Fibroblast of gingiva (primary cell): ENCODE measurements around the gene RALGAPA1.
A peak's percentile ranks its signal among the peaks of the same experiment; 100 is the strongest.

Experiments
- DNase-seq: peaks from one replicate; pipeline ENCODE4 v3.0.0-alpha.2; 2011; ENCODE audit warnings: low read depth

RALGAPA1 gene

DNA sequence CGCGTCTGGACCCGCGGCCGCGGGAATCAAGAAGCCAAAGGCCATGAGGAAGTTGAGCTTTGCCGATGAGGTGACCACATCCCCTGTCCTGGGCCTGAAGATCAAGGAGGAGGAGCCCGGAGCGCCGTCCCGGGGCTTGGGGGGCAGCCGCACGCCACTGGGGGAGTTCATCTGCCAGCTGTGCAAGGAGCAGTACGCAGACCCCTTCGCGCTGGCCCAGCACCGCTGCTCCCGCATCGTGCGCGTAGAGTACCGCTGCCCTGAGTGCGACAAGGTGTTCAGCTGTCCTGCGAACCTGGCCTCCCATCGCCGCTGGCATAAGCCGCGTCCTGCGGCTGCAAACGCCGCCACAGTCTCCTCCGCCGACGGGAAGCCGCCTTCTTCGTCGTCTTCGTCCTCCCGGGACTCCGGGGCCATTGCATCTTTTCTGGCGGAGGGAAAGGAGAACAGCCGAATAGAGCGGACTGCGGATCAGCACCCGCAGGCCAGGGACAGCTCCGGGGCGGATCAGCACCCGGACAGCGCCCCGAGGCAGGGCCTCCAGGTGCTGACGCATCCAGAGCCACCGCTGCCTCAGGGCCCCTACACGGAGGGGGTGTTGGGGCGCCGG is 274.1 kb downstream of the RALGAPA1 start:
- DNase-seq = peak; percentile 49

DNA sequence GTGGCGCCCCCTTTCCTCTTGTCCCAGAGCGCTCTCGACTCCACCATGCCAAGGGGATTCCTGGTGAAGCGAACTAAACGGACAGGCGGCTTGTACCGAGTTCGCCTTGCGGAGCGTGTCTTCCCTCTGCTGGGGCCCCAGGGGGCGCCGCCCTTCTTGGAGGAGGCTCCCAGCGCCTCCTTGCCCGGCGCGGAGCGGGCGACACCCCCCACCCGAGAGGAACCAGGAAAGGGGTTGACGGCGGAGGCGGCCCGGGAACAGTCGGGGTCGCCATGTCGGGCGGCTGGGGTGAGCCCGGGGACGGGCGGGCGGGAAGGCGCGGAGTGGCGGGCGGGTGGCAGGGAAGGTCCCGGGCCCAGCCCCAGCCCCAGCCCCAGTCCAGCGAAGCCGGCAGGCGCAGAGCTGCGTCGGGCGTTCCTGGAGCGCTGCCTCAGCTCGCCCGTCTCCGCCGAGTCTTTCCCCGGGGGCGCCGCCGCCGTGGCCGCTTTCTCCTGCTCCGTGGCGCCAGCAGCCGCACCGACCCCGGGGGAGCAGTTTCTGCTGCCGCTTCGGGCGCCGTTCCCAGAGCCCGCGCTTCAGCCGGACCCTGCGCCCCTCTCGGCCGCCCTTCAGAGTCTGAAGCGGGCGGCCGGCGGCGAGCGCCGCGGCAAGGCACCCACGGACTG is 274.8 kb downstream of the RALGAPA1 start:
- no peak for DNase-seq

DNA sequence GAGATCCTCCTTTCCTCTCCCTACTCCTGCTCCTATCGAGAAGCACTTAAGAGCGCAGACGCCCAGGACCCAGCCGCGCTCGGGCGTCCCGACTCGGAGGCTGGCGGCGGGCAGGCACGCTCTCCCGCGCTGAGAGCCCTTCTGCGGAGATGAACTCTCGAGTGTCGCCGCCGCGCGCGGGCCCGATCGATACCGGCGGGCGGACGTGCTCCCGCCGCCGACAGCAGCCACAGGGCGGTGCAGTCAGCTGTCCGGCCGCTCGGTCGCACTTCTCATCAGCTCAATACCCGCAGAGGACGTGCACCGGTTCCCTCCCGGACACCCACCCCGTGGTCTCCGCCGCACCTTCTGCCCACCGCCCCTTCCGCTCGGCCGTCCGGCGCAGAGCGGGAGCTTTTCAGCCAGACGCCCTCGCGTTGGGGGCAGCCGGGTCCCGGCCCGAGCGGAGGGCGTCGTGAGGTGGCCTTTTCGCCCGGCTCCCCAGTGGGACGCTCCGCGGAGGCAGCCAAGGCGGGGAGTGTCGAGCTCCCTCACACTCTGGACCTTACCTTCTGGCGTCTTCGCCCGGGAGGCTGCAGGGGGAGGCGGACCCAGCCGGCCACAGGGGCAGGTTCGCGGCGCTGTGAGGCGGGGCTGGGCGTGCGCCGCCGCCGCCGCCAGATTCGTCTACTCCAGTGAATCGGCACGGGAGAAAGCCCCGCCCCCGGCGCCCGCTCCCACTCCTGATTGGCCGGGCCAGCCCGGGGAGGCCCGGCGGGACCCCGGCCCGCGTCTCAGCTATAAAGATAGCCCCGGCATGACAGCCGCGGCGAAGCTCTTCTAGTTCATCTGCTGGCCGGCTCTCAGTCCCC is 275.5 kb downstream of the RALGAPA1 start, which contains the start of gene INSM2:
TSS of gene INSM2 (plus strand) at position 808 of the 851 bp plus-strand sequence. CDS start 89 bp downstream, outside the sequence.
- DNase-seq = peak; percentile 11

DNA sequence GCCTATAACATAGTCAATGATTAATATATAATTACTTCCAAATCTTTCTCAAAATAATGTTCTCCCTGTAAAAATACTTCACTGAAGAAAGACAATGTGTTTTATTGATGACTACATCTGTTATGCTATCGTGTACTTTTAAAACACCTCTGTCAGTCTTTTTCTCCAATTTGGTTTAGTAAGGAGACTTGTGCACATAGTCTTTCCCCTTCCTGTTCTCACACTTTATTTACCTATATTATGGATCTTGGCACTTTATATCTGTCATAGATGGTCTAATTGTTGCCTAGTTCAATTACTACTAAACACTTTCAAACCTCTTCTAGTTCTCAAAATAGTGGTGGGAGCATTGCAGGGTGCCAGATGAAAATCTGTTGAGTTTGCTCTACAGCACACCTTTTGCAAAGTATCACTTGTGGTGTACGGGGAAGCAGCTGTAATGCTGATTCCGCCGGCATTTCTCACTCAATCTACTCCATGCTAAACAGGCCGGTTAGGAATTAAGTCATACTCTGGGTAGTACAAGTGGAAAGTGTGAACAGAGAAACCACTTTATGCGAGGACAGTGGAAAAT is 276.2 kb downstream of the RALGAPA1 start:
- DNase-seq = no peak

DNA sequence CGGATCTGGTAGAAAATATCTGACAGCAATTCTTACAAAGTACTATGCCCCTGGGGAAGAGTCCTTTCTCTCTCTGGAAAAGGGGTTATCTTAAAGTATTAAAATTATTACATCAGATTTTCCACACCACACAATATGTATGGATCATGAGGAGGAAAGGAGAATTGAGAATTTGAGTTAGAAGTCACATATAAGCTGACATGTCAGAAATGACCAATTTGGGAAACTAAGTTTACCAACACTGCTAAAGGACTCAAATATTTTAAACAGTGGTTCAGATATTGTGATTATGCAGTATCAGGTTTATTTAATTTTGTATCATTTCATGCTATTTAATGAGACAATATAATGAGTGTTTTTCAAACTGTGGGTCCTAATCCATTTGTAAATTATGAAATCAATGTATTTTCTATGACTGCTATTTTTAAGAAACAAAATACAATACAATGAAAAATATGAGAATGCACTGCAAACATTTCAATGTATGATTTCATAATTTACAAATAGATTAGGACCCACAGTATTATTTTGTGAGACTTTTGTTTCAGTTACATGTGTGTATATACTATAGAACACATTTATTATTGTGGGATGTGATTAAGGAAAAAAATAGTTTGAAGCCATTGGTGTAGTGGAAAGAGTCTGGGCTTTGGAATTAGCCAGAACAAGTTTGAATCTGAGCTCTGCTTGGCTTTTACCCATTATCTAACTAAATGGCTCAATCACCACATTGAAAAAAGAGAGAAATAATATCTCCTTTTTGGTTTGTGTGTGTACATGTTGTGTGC is 276.9 kb downstream of the RALGAPA1 start:
- DNase-seq = no peak

DNA sequence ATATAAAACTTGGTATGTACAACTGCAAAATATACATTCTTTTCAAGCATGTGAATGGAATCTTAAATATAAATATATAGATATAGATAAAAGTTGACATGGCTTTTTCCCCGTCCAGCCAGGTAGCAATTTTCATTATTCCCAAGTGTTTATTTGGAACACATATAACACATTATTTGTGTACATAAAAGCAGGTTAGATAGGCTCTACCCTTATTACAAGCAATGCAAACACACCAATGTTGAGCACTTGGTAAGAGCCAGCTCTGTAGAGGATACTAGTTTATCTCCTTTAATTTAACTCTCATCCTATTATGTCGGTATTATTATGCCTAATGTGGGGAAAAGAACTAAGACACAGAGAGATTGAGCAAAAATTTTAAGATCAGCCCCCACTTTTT is 282.1 kb downstream of the RALGAPA1 start:
- no peak for DNase-seq

DNA sequence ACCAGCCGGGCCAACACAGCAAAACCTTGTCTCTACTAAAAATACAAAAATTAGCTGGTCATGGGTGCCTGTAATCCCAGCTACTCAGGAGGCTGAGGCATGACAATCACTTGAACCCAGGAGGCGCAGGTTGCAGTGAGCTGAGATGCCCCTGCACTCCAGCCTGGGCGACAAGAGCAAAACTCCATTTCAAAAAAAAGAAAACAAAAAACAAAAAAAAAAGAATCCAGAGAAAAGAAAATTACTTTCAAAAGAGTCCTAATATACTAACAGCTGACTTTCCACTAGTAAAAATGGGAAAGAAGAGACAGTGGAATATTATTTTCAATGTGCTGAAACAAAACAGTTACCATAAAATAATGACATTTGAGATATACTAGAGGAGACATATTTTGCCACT is 283.4 kb downstream of the RALGAPA1 start:
- DNase-seq = no peak

DNA sequence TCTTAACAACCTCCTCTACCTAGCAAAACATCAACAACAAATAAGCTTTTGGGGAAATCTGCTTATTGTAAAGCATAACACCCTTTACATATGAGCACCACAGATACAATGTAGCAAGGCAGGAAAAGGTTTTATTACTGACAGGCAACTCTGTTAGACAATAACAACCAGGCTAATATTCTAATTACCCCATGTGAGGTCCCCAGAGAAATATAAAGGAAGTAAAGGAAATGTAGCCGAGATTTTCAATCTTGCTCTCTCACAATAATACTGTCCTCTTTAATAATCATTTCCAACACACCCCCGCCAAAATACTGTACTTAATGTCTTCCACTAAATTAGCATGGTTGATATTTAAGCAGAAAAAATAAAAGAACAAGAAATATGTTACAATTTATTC is 289.1 kb downstream of the RALGAPA1 start:
- DNase-seq = no peak

DNA sequence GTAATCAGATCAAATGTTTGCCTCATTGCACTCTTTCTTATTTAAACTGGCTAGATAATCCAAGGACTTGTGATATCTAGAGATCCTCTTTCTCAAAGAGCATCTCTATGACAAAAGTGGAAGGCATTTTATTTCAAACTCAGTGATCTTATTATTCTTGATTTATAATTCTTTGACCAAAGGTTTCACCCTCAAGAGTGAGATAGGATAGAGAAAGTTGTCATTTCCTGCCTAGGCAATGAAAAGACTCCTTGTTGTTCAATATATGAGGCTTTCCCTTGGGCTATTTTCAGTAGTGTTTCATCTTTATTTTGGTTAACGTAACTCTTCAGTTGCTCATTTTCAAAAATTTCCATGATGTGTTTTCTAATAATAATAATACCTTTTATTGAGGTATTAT is 293.2 kb downstream of the RALGAPA1 start:
- no peak for DNase-seq

DNA sequence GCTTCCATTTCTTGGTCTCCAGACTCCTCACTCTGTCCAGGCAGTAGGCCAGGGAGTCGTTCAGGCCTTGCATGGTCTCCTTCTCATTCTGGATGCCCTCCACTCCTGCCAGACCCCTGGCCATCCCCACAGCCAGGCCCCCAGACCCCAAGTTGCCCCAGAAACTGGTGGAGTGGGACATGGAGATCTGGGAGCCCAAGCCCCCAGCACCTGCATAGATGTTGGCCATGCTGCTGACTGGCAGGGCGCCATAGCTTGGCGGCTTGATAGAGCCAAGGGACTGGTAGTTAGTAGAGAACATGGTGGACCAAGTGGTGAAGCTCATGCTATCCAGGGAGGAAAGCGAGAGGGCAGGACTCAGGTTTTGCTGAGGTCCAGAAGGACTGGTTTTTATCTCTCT is 296.3 kb downstream of the RALGAPA1 start:
- no peak for DNase-seq

DNA sequence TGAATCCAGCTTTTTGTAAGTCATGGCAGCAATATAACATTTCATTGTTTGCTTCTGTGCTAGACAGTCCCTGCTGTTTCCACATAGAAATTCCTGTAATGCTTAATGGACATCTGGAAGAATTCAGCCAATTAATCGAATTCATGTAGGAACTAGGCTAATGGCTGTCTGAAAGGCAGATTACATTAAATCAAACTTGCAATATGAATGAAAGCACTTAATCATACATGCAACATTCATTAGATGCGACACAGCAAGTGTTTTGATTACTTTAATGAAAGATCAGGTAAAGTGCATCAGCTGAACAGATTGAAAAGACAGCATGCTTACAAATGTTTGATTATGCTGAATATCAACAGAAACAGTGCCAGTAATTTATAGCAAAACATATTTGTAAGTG is 299.2 kb downstream of the RALGAPA1 start:
- DNase-seq = no peak

DNA sequence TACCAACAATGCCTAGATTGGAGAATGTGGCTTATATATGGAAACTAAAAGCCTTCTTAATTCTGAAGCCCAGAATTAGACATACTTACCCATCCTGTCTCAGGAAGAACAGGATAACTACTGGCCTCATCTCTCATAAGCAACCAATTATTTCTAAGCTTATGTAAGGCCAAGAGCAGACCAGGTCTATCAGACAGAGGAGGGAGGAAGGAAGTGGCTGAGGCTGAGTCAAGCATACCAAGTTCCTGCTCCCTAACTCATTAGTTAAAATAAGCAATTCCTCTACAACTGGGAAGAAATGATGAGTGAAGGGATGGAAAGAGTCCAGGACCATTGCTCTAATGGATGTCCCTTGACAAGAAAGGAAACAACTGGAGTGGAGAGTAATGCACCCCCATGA is 302.2 kb downstream of the RALGAPA1 start:
- DNase-seq = no peak

DNA sequence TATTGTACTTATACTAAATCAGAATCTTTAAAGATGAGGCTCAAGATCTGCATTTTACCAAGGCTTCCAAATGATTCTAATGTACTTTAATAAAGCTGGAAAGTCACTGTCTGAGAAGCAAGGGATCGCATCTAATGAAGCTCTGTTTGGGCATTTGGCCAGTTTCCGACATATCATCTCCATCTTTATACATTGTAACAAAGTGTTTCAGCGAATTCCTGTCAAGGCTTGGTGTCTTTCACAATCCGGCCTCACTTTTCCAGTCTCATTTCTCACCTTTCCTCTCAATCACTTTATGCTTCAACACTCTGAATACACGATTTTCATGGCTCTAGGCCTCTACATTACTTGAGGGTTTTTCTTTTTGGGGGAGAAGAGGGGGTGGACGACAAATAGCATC is 302.6 kb downstream of the RALGAPA1 start:
- DNase-seq = no peak

DNA sequence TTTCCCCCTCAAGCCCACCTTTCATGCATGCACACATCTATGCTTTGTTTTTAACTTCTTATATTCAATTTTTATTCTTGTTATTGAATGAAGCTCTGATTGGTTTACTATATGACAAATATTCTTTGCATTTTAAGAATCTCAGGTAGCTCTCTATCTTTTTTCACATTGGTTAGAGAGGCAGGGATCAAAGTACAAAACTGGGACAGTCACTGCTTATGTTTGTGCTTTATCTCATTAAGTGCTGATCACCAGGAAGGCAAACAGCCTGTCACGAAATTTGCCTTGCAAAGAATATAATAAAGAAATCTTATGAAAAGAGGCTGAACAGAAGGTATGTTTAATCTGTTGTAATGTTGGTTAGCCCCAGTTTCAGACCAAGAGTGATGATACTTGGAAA is 304.8 kb downstream of the RALGAPA1 start:
- DNase-seq = no peak

DNA sequence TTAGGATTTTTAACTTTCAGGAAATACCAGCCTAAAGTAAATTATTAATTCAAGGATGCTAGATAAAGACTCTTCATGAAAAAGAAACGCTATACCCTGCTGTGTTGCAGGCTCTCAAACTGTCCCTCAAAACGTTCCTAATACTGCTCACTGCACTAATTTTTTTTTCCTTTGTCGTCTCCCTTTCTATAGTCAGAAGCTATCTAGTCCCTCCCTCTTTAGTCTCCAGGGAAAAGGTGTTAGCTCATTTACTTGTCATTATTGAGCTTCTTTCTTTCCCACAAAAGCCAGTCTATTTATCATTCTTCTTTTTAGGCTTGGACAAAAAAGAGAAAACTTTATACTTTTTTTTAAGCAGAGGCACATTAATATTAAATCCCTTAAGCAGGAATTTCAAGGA is 305.4 kb downstream of the RALGAPA1 start:
- no peak for DNase-seq

DNA sequence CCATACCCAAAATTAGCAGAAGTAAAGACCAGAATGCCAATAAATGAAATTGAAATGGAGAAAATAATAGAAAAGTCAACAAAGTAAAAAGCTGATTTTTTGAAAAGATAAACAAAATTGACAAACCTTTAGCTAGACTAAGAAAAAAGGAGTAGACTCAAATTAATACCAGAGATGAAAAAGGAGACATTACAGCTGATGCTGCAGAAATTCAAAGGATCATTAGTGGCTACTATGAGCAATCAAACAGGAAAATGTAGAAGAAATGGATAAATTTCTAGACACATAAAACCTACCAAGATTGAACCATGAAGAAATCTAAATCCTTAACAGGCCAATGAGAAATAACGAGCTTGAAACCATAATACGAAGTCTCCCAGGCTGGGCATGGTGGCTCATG is 309.9 kb downstream of the RALGAPA1 start:
- DNase-seq = no peak

DNA sequence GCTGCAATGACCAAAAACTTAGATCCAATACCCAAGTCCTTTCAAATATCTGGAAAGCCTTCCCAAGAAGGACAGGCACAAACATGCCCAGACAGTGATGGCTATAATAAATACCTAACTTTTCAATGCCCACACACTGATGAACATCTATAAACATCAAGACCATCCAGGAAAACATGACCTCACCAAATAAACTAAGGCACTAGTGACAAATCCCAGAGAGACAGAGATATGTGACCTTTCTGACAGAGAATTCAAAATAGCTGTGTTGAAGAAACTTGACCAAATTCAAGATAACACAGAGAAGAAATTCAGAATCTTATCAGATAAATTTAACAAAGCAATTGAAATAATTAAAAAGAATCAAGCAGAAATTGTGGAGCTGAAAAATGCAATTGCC is 313.8 kb downstream of the RALGAPA1 start:
- DNase-seq = no peak

DNA sequence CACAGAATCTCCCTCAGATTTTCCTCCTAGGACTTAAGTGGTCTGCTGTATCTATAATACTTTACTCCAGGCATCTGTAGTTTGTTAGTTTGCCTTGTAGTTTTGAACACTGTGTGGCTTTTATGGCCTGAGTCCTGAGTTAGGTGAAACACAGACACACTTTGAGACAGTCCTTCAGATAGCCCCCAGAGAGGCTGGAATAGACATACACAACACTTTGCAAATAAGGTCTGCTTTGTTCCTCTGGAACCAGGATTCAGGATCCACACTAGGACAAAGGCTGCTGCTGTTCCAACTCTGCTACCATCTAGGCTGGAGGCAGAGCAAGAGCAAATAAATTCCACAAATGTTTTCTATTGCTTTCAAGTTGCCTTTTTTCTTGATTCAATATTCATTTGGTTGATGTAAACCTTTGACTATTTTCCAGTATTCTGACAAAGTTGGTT is 316.5 kb downstream of the RALGAPA1 start:
- DNase-seq = no peak
